K562 (cell line): ENCODE measurements around the gene NRG3. TPM values are rescaled to one million over a fixed set of nuclear protein-coding genes. Genes with fewer than 3 reads are reported as not detected.

Experiments used
- ATAC-seq: fragments of 200-7000 bp; cut with Tn5 transposase; 3 replicates; pipeline ENCODE4 v1.9.1; 2020; ENCODE audit warnings: moderate library complexity
- BruUV-seq: library from RNA; stranded (reverse); fragments of 400-500 nt; replicated peaks from 2 replicates; lab custom pipeline; 2021; lab: Mats Ljungman, UMichigan
- CTCF ChIA-PET: fragments of 300-600 bp; formaldehyde crosslinking; extraction: SDS; loops from one replicate; lab custom pipeline; 2021; ENCODE audit warnings: low intra/inter-chr PET ratio; lab: Yijun Ruan, JAX
- POLR2A ChIA-PET: fragments of 300-600, 350-650 bp; sonication (Branson Sonifier 250); formaldehyde crosslinking; extraction: SDS; loops from one replicate; lab custom pipeline; 2021; ENCODE audit warnings: antibody characterized with exemption, inconsistent platforms; lab: Yijun Ruan, JAX
- DNase-seq, 4 experiments: peaks; one replicate each; pipeline versions ENCODE4 v3.0.0 to v3.0.0-alpha.2; 2011 to 2018; ENCODE audit warnings: low spot score in 3 of 4, mixed read lengths in 3 of 4; ENCODE audit errors: extremely low read depth in 1 of 4
- FAIRE-seq: peaks from 2 replicates; lab custom pipeline; 2011; peaks lifted over from hg19 to GRCh38; lab: Jason Lieb, UNC
- H2AFZ ChIP-seq: 2 replicates; pipeline ENCODE4 v1.6.0; 2011; ENCODE audit warnings: low read depth, low read length, control low read depth, inconsistent platforms
- H3K27ac ChIP-seq: fragments of 200-600 bp; 3 replicates; pipeline ENCODE4 v1.8.0; 2011; ENCODE audit warnings: low read depth, mild to moderate bottlenecking, control low read depth, inconsistent platforms, low read length, moderate library complexity, mixed read lengths; ENCODE audit errors: extremely low read depth
- H3K27me3 ChIP-seq, 2 experiments: fragments of 300-600 bp in 1 of 2; 2 replicates in 1 of 2; 3 replicates in 1 of 2; pipeline versions ENCODE4 v1.6.0 to v1.8.0; 2011; ENCODE audit warnings: inconsistent platforms in 2 of 2, low read length in 2 of 2, mild to moderate bottlenecking in 1 of 2, mixed read lengths in 1 of 2, moderate library complexity in 1 of 2; ENCODE audit not compliant: control insufficient read depth in 2 of 2, insufficient read depth in 2 of 2
- H3K36me3 ChIP-seq: fragments of 300-600 bp; 3 replicates; pipeline ENCODE4 v1.8.0; 2011; ENCODE audit warnings: mild to moderate bottlenecking, low read length, inconsistent platforms; ENCODE audit not compliant: control insufficient read depth, insufficient read depth
- H3K4me1 ChIP-seq, 2 experiments: fragments of 200-600 bp in 1 of 2; replicated peaks in 1 of 2; 2 replicates in 1 of 2; 3 replicates in 1 of 2; pipeline versions ENCODE4 v1.5.1 to v1.8.0; 2011; ENCODE audit warnings: inconsistent platforms in 2 of 2, low read length in 2 of 2, mild to moderate bottlenecking in 1 of 2, mixed read lengths in 1 of 2, moderate library complexity in 1 of 2; ENCODE audit not compliant: control insufficient read depth in 2 of 2, insufficient read depth in 2 of 2
- H3K4me2 ChIP-seq: 2 replicates; pipeline ENCODE4 v1.6.1; 2011; ENCODE audit warnings: low read length, control low read depth, inconsistent platforms, mixed read lengths; ENCODE audit not compliant: insufficient read depth
- H3K4me3 ChIP-seq: fragments of 200-600 bp; sonication (generic), shearing (Covaris generic); 2 replicates; pipeline ENCODE4 v1.5.1; 2016; ENCODE audit warnings: control low read depth, inconsistent platforms
- H3K79me2 ChIP-seq: fragments of 200-600 bp; 3 replicates; pipeline ENCODE4 v1.8.0; 2011; ENCODE audit warnings: low read length, inconsistent platforms; ENCODE audit not compliant: control insufficient read depth, insufficient read depth
- H3K9ac ChIP-seq, 2 experiments: 2 replicates each; pipeline versions ENCODE4 v1.6.0 to v1.6.1; 2011; ENCODE audit warnings: low read depth in 2 of 2, low read length in 2 of 2, control low read depth in 1 of 2, inconsistent platforms in 1 of 2, mild to moderate bottlenecking in 1 of 2, mixed read lengths in 1 of 2; ENCODE audit not compliant: insufficient read depth in 1 of 2
- H3K9me1 ChIP-seq: one replicate; pipeline ENCODE4 v1.6.0; 2011; ENCODE audit warnings: inconsistent platforms, mild to moderate bottlenecking, low read length, moderate library complexity; ENCODE audit not compliant: control insufficient read depth, insufficient read depth
- H3K9me3 ChIP-seq: replicated peaks from 2 replicates; pipeline ENCODE4 v1.5.1; 2011; ENCODE audit warnings: low read depth, low read length, inconsistent platforms; ENCODE audit not compliant: control insufficient read depth, insufficient read depth
- H4K20me1 ChIP-seq: replicated peaks from 2 replicates; pipeline ENCODE4 v1.6.1; 2011; ENCODE audit warnings: low read length, inconsistent platforms, mixed read lengths; ENCODE audit not compliant: control insufficient read depth, insufficient read depth
- CEBPG ChIP-seq, 3 experiments: fragments of 200-800 bp in 1 of 3; sonication (Bioruptor generic) in 1 of 3; sonication (generic) in 1 of 3; formaldehyde crosslinking in 1 of 3; IDR thresholded peaks in 2 of 3; conservative IDR thresholded peaks in 1 of 3; 2 replicates each; pipeline versions ENCODE4 v1.6.1 to v1.8.0; 2016 to 2022; ENCODE audit warnings: missing compliant biosample characterization in 2 of 3, missing genetic modification characterization in 2 of 3, mild to moderate bottlenecking in 1 of 3, missing genetic modification reagents in 1 of 3
- CHD4 ChIP-seq: fragments of 200-600 bp; sonication (generic); IDR thresholded peaks from 3 replicates; pipeline ENCODE4 v1.6.1; 2012; ENCODE audit warnings: low read depth, mild to moderate bottlenecking, mixed read lengths, low read length, inconsistent platforms; ENCODE audit not compliant: insufficient read depth, insufficient replicate concordance, poor library complexity, severe bottlenecking
- MTF1 ChIP-seq: fragments of 250-450 bp; sonication (Bioruptor Pico); IDR thresholded peaks from 2 replicates; pipeline ENCODE4 v1.9.0; 2021; ENCODE audit warnings: moderate library complexity, mild to moderate bottlenecking, inconsistent platforms, borderline replicate concordance
- NFIX ChIP-seq: fragments of 250-450 bp; sonication (Bioruptor Pico); IDR thresholded peaks from 2 replicates; pipeline ENCODE4 v1.4.0; 2020; ENCODE audit warnings: low read depth, mild to moderate bottlenecking, moderate library complexity
- RBM15 ChIP-seq: fragments of 200-400 bp; formaldehyde crosslinking; IDR thresholded peaks from 2 replicates; pipeline ENCODE4 v1.6.1; 2018; ENCODE audit warnings: mild to moderate bottlenecking, low read length, moderate library complexity; ENCODE audit not compliant: insufficient read depth
- ZNF224 ChIP-seq: sonication (generic); formaldehyde crosslinking; IDR thresholded peaks from 2 replicates; pipeline ENCODE4 v1.8.0; 2022; ENCODE audit warnings: mild to moderate bottlenecking, missing genetic modification reagents
- ZNF431 ChIP-seq: sonication (generic); formaldehyde crosslinking; IDR thresholded peaks from 2 replicates; pipeline ENCODE4 v1.8.0; 2022; ENCODE audit warnings: mild to moderate bottlenecking, missing genetic modification reagents
- WGBS: fragments of 100-300 bp; shearing (Covaris generic); methylation state at CpG from one replicate; pipeline ENCODE4 v1.1.6; 2016; ENCODE audit warnings: low coverage, mixed read lengths; ENCODE audit not compliant: insufficient coverage; ENCODE audit errors: missing lambda C conversion rate; 5-methylcytosine and 5-hydroxymethylcytosine counted together
- in situ Hi-C: fragments of 300-500 bp; cut with MboI; formaldehyde crosslinking; loops from 4 replicates; pipeline ENCODE4 v1.15.0; 2018; ENCODE audit warnings: inconsistent platforms, mixed read lengths
- intact Hi-C: fragments of 100-400 bp; cut with micrococcal nuclease; formaldehyde crosslinking; loops from 2 replicates; pipeline ENCODE4 v1.14.2; 2022
- polyA plus RNA-seq, 8 experiments: library from polyadenylated mRNA; depleted of rRNA in 4 of 8; stranded (reverse) in 5 of 8; unstranded in 3 of 8; fragments of >200 nt; fragmentation: Nextera tagmentation in 2 of 8; fragmentation: Illumina TruSeq in 1 of 8; extraction: Ambion mirVana in 2 of 8; extraction: Trizol in 1 of 8; gene quantifications; 2 replicates each; pipeline versions ENCODE4 v1.2.1 to v1.2.3, GENCODE V29; 2011 to 2014; ENCODE audit warnings: inconsistent platforms in 1 of 8, missing spikeins in 1 of 8
- total RNA-seq, 7 experiments: library from RNA; depleted of rRNA in 6 of 7; stranded (reverse); fragments of >200 nt in 6 of 7; fragmentation: Illumina TruSeq in 2 of 7; extraction: Trizol in 2 of 7; gene quantifications; 2 replicates each; pipeline versions ENCODE4 v1.2.1 to v1.2.3, GENCODE V29; 2011 to 2021; ENCODE audit warnings: low replicate concordance in 1 of 7
- TF ChIP-seq, protein P1 (sequence below): fragments of 150-350 bp; conservative IDR thresholded peaks from 2 replicates; pipeline ENCODE4 v1.6.1; 2014; ENCODE audit warnings: low read length

Gene NRG3
- total and polyA plus RNA-seq, 9 of the 15 experiments (the other 6 are each of a cell fraction or from before 2014, with no cell fraction given), result not detected

DNA sequence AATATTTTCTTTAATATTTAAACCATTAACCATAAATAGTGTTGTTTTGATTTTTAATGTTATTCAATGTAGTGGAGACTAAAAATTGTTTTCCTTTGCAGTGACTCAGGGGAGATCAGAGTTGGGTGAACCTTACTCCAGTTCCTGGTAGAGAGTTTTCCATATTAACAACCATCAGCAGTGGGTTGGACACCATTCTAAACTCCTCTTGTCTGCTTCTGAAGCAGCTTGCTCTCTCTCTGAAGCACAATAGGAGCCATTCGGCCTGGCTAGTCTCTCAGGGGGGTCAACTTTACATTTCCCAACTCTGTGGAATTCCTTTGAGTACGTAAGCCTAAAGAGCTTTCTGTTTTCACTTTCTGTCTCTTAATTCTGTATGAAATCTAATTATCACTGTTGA, 9.4 kb upstream of the NRG3 start:
- Histone ChIP-seq H3K4me1 (no peaks in the 10 kb centered on the region), H3K9me1 (no peaks in the 10 kb centered on the region), H3K9me3 (no peaks in the 10 kb centered on the region; the same call in 1 of the 2 replicates), H2AFZ (no peak overlapping the region), H3K27me3 (no peaks in the 10 kb centered on the region), H3K4me2 (no peak overlapping the region), H3K79me2 (no peaks in the 10 kb centered on the region), H4K20me1 (no peaks in the 10 kb centered on the region), H3K4me3 (no peak overlapping the region), H3K36me3 (no peaks in the 10 kb centered on the region), H3K9ac (no peak overlapping the region), H3K27ac (no peak overlapping the region)
- ChIA-PET POLR2A (no interaction called here), CTCF (no interaction called here)
- WGBS, result 0% methylated on average over 2 of the region's 2 CpGs
- no peak for FAIRE-seq
- no peak for DNase-seq
- ATAC-seq, result no peak
- intact Hi-C loops, result no loop called here
- TF ChIP-seq NFIX (CRISPR knock-in tag), result no peak
- BruUV-seq, result no TSS peak
- in situ Hi-C loops, result no loop called here

DNA sequence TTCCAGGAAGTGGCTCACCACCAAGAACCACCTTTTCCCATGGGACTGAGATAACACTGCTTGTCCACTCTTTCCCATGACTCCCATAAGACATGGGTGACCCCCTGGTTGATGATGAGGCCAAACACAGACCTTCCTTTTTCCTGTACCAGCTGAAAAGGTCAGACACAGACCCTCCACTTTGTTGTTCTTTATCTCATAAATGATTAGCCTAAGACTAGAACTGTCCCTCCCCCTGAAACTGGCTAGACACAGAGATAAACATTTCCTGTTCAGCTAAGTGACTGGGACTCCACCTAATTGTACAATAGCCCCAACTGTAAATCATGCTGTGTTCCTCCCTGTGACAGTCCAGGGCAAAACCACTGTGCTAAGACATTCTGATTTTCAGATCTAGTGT, 8.2 kb upstream of the NRG3 start:
- Histone ChIP-seq H3K4me3 (no peak overlapping the region), H3K27me3 (no peaks in the 10 kb centered on the region), H3K4me2 (no peak overlapping the region), H3K9me1 (no peaks in the 10 kb centered on the region), H3K4me1 (no peaks in the 10 kb centered on the region), H2AFZ (no peak overlapping the region), H3K79me2 (no peaks in the 10 kb centered on the region), H3K36me3 (no peaks in the 10 kb centered on the region), H3K27ac (no peak overlapping the region), H3K9ac (no peak overlapping the region), H3K9me3 (no peaks in the 10 kb centered on the region), H4K20me1 (no peaks in the 10 kb centered on the region)
- FAIRE-seq (no peak), ATAC-seq (no peak), DNase-seq (no peak)
- ChIA-PET CTCF (no interaction called here), POLR2A (no interaction called here)
- no TSS peak for BruUV-seq
- intact Hi-C loops (no loop called here), in situ Hi-C loops (no loop called here)
- TF ChIP-seq RBM15 (no peak), CEBPG (CRISPR knock-in tag; IDR thresholded peaks at IDR 0.05) (no peak), CEBPG (tag; conservative IDR thresholded peaks at IDR 0.05 in 1 of 2, IDR thresholded peaks at IDR 0.05 in 1 of 2) (no peak), CHD4 (no peak), ZNF431 (no peak), MTF1 (CRISPR knock-in tag) (no peak), ZNF224 (CRISPR knock-in tag) (no peak)
- TF ChIP-seq, protein P1, sequence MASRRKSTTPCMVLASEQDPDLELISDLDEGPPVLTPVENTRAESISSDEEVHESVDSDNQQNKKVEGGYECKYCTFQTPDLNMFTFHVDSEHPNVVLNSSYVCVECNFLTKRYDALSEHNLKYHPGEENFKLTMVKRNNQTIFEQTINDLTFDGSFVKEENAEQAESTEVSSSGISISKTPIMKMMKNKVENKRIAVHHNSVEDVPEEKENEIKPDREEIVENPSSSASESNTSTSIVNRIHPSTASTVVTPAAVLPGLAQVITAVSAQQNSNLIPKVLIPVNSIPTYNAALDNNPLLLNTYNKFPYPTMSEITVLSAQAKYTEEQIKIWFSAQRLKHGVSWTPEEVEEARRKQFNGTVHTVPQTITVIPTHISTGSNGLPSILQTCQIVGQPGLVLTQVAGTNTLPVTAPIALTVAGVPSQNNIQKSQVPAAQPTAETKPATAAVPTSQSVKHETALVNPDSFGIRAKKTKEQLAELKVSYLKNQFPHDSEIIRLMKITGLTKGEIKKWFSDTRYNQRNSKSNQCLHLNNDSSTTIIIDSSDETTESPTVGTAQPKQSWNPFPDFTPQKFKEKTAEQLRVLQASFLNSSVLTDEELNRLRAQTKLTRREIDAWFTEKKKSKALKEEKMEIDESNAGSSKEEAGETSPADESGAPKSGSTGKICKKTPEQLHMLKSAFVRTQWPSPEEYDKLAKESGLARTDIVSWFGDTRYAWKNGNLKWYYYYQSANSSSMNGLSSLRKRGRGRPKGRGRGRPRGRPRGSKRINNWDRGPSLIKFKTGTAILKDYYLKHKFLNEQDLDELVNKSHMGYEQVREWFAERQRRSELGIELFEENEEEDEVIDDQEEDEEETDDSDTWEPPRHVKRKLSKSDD, result no peak
